Osteocyte (in vitro differentiated cells): ENCODE data around the gene GIMD1. TPM values are rescaled to one million over a fixed set of nuclear protein-coding genes. Genes with fewer than 3 reads are reported as not detected.

ENCODE experiments used
- DNase-seq: peaks from one replicate; pipeline ENCODE4 v3.0.0; 2021; ENCODE audit warnings: mixed read lengths; ENCODE audit not compliant: unreplicated experiment; ENCODE audit errors: extremely low spot score
- H3K27ac Mint-ChIP-seq: one replicate; pipeline ENCODE4 v1.8.0; 2021; ENCODE audit warnings: mild to moderate bottlenecking, mixed read lengths; ENCODE audit not compliant: unreplicated experiment
- H3K27me3 Mint-ChIP-seq: one replicate; pipeline ENCODE4 v1.8.0; 2021; ENCODE audit warnings: mixed read lengths; ENCODE audit not compliant: unreplicated experiment
- H3K36me3 Mint-ChIP-seq: one replicate; pipeline ENCODE4 v1.8.0; 2021; ENCODE audit warnings: mixed read lengths; ENCODE audit not compliant: unreplicated experiment
- H3K4me1 Mint-ChIP-seq: one replicate; pipeline ENCODE4 v1.8.0; 2021; ENCODE audit warnings: mixed read lengths; ENCODE audit not compliant: unreplicated experiment
- H3K4me3 Mint-ChIP-seq: one replicate; pipeline ENCODE4 v1.8.0; 2021; ENCODE audit warnings: mild to moderate bottlenecking, moderate library complexity, mixed read lengths; ENCODE audit not compliant: unreplicated experiment
- H3K9me3 Mint-ChIP-seq: one replicate; pipeline ENCODE4 v1.8.0; 2021; ENCODE audit warnings: mixed read lengths; ENCODE audit not compliant: unreplicated experiment
- total RNA-seq: library from RNA; stranded (reverse); gene quantifications from 2 replicates; pipeline ENCODE4 v1.2.1, GENCODE V29; 2021
- TF ChIP-seq, protein P1 (sequence below): fragments of 200-600 bp; sonication (generic); IDR thresholded peaks from 2 replicates; pipeline ENCODE4 v1.5.0; 2021; ENCODE audit warnings: antibody characterized with exemption, mild to moderate bottlenecking, moderate library complexity

GIMD1 gene
- total RNA-seq, 1 donor from 2014 or later = not detected

DNA sequence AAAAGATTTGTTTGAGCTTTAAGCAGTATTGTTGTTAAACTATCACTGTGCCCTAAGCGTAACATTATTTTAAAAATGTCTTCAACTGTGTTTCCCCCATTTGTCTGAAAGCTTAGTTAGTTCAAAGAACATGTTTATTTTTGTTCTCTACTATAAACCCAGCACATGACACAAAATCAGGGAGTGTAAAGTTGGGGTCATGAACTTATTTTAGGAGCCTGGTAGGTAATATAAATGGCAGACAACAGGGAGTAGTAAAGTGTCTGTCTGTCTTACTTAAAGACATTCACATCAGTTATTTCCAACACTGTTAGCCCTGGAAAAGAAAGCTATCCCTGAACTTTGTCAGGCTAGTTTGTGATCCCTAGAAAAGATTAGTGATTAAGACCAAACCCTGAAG, 48.3 kb downstream of the GIMD1 start:
- TF ChIP-seq, protein P1, sequence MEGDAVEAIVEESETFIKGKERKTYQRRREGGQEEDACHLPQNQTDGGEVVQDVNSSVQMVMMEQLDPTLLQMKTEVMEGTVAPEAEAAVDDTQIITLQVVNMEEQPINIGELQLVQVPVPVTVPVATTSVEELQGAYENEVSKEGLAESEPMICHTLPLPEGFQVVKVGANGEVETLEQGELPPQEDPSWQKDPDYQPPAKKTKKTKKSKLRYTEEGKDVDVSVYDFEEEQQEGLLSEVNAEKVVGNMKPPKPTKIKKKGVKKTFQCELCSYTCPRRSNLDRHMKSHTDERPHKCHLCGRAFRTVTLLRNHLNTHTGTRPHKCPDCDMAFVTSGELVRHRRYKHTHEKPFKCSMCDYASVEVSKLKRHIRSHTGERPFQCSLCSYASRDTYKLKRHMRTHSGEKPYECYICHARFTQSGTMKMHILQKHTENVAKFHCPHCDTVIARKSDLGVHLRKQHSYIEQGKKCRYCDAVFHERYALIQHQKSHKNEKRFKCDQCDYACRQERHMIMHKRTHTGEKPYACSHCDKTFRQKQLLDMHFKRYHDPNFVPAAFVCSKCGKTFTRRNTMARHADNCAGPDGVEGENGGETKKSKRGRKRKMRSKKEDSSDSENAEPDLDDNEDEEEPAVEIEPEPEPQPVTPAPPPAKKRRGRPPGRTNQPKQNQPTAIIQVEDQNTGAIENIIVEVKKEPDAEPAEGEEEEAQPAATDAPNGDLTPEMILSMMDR = no peak
- Mint-ChIP-seq H3K27ac (no peak overlapping the region), H3K9me3 (no peaks in the 10 kb centered on the region), H3K36me3 (peaks cover 7% of the 10 kb centered on the region), H3K4me1 (peaks cover 12% of the 10 kb centered on the region), H3K4me3 (no peak overlapping the region), H3K27me3 (no peaks in the 10 kb centered on the region)
- no peak for DNase-seq

DNA sequence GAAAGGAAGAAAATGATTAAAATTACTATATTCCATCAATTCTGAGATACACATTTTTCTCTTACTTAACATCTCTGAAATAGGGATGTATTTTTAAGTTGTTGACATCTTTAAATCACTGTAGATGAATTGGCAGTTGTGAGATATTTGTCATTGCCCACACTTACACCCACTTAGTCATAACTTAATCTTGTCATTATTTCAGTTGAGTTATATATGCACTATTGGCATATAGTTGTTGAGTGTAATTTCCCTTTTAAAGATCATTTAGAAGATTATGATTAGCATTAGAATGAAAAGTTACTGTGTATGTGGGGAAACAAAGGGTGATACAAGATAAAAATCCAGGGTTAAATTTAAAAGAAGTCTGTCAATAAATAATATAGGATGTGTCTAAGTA, 50.1 kb downstream of the GIMD1 start:
- TF ChIP-seq, protein P1 = no peak
- Mint-ChIP-seq H3K9me3 (no peaks in the 10 kb centered on the region), H3K27ac (no peak overlapping the region), H3K4me3 (no peak overlapping the region), H3K4me1 (peaks cover 20% of the 10 kb centered on the region), H3K27me3 (no peaks in the 10 kb centered on the region), H3K36me3 (peaks cover 6% of the 10 kb centered on the region)
- no peak for DNase-seq

DNA sequence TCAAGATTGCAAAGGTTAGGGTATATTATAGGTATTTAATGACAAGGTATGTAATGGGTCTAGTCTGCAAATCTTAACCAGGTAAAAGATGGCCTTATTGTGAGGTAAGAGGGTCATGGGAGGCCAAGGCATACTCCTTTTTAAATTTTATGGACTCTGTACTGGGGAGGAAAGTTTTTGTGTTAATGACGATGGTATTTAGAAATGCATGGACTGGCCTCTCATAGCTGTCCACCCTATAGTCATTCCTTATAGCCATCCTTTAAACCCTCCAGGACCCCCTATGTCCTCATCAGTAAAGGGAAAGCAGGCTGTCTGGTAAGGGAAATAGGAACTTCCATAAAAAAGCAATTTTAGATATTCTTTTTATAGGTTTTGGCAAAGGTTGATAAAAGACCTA, 50.8 kb downstream of the GIMD1 start:
- Mint-ChIP-seq H3K4me3 (no peak overlapping the region), H3K27me3 (no peaks in the 10 kb centered on the region), H3K36me3 (peaks cover 6% of the 10 kb centered on the region), H3K27ac (no peak overlapping the region), H3K9me3 (no peaks in the 10 kb centered on the region), H3K4me1 (peaks cover 20% of the 10 kb centered on the region)
- DNase-seq = no peak
- TF ChIP-seq, protein P1 = no peak

DNA sequence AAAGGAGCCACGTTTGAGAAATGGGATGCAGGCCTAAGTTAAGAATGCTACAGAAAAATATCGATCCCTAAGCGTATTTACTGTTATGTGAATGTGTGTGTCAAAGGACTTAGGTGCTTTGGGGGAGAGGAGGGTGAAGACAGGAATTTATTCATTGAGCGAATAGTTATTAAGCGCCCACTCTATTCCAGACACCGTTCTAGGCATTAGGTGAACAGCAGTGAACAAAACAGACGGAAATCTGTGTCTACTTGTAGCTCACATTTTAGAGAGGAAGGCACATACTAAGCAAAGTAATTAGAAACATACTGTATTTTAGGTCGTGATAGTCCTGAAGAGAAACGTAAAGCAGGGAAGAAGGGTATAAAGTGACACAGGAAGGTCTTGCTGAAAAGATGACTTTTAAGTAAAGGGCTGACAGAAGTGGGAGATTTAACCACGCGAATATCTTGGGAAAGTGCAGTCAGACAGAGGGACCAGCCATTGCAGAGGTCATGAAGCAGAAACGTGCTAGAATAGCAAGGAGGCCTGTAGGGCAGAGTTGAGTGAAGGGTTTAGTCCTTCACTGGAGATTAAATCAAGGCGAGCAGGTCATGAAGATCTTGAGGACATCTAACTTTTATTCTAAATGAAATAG, 51.7 kb downstream of the GIMD1 start:
- Mint-ChIP-seq H3K36me3 (peaks cover 6% of the 10 kb centered on the region), H3K4me3 (no peak overlapping the region), H3K27ac (no peak overlapping the region), H3K9me3 (no peaks in the 10 kb centered on the region), H3K27me3 (no peaks in the 10 kb centered on the region), H3K4me1 (peaks cover 27% of the 10 kb centered on the region)
- DNase-seq = no peak
- TF ChIP-seq, protein P1 = no peak

DNA sequence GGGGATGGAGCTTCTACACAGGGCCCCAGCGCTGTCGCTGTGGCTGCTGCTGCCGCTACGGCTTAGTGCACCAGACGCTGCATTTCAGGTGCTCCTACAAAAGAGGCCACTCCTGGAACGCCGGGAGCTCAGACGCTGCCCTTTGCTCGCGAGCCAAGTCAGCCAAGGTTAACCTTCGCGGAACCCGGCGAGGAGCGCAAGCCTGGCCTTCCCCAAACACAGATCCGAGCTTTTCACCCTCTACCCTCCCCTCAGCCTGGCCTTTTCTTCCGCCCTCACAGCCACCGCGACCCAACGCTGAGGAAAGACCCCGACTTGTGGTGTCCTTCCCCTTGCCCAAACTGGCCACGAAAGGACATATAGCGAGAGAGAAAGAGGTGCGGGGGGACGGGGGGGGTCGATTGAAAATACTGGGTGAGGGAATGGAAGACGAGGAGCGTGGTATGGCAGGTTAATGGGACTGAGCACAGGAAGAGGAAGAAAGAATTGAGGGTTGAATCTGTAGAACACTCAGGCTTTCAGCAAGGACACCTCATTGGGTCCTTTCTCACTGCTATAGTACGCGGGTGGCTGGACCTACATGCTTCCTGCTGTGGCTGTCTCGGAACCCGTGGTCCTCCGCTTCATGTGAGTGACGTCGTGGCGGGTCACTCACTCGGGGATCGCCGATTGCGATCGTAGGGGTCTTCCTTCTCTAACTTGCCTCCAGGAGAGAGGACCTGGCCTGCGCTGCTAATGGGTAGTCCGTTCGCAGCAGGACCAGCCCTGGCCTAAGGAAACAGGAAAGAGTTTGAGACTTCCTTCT, 52.4 kb downstream of the GIMD1 start, which contains the start of the genes AIMP1 and TBCK:
AIMP1 (plus strand) TSS at position 583 of the 805 bp plus-strand sequence. CDS start 8,460 bp downstream, outside the sequence.
TBCK (minus strand) TSS at position 242 of the 805 bp plus-strand sequence. CDS start 7,249 bp downstream, outside the sequence.
- Mint-ChIP-seq H3K4me3 (no peak within 1 kb of the TSS), H3K36me3 (peaks cover 6% of the 10 kb centered on the region), H3K4me1 (peaks cover 31% of the 10 kb centered on the region), H3K9me3 (no peaks in the 10 kb centered on the region), H3K27ac (no peak within 1 kb of the TSS), H3K27me3 (no peaks in the 10 kb centered on the region)
- TF ChIP-seq, protein P1 = no peak
- peak; percentile 94 for DNase-seq
